IMR-90 (cell line): ENCODE data around the gene GCSAM. TPM values are rescaled to one million over a fixed set of nuclear protein-coding genes. Genes with fewer than 3 reads are reported as not detected.

Experiments used
- ATAC-seq: fragments of 200-7000 bp; cut with Tn5 transposase; 2 replicates; pipeline ENCODE4 v1.9.1; 2020; ENCODE audit warnings: low read depth, mild to moderate bottlenecking, moderate library complexity
- BruUV-seq: library from RNA; stranded (reverse); fragments of 400-500 nt; replicated peaks from 2 replicates; lab custom pipeline; 2021; lab: Mats Ljungman, UMichigan
- CTCF ChIA-PET: fragments of 300-600 bp; formaldehyde crosslinking; extraction: SDS; loops from one replicate; lab custom pipeline; 2021; ENCODE audit warnings: antibody characterized with exemption; lab: Yijun Ruan, JAX
- POLR2A ChIA-PET: fragments of 300-600 bp; sonication (Branson Sonifier 250); formaldehyde crosslinking; loops from one replicate; lab custom pipeline; 2022; ENCODE audit warnings: antibody characterized with exemption; ENCODE audit not compliant: unreplicated experiment; lab: Charles Lee
- DNase-seq: peaks from one replicate; pipeline ENCODE4 v3.0.0; 2013
- H2AFZ ChIP-seq: replicated peaks from 2 replicates; pipeline ENCODE3; 2013; ENCODE audit warnings: low read length, mild to moderate bottlenecking; ENCODE audit not compliant: poor library complexity
- H2AK5ac ChIP-seq: 2 replicates; pipeline ENCODE4 v1.6.1; 2013; ENCODE audit warnings: low read depth, low read length, inconsistent platforms
- H2AK9ac ChIP-seq: replicated peaks from 2 replicates; pipeline ENCODE3; 2013; ENCODE audit warnings: mild to moderate bottlenecking, low read depth, low read length, moderate library complexity; ENCODE audit not compliant: poor library complexity
- H2BK120ac ChIP-seq: 2 replicates; pipeline ENCODE4 v1.6.1; 2013; ENCODE audit warnings: low read depth, low read length, inconsistent platforms
- H2BK15ac ChIP-seq: 3 replicates; pipeline ENCODE4 v1.6.1; 2013; ENCODE audit warnings: low read depth, low read length, inconsistent platforms
- H2BK20ac ChIP-seq: 2 replicates; pipeline ENCODE4 v1.6.1; 2013; ENCODE audit warnings: low read depth, mild to moderate bottlenecking, inconsistent platforms, low read length, moderate library complexity
- H2BK5ac ChIP-seq: 2 replicates; pipeline ENCODE4 v1.6.1; 2013; ENCODE audit warnings: mild to moderate bottlenecking, low read depth, low read length, inconsistent platforms; ENCODE audit not compliant: poor library complexity, severe bottlenecking
- H3K14ac ChIP-seq: replicated peaks from 2 replicates; pipeline ENCODE4 v1.6.1; 2013; ENCODE audit warnings: low read depth, low read length, inconsistent platforms
- H3K18ac ChIP-seq: 2 replicates; pipeline ENCODE4 v1.6.1; 2013; ENCODE audit warnings: low read depth, low read length, control low read depth
- H3K23ac ChIP-seq: 2 replicates; pipeline ENCODE4 v1.6.1; 2013; ENCODE audit warnings: low read depth, low read length, inconsistent platforms
- H3K27ac ChIP-seq: 2 replicates; pipeline ENCODE4 v1.5.1; 2013; ENCODE audit warnings: mild to moderate bottlenecking, control low read depth, low read length; ENCODE audit not compliant: insufficient read depth
- H3K27me3 ChIP-seq: 2 replicates; pipeline ENCODE4 v1.6.1; 2013; ENCODE audit warnings: low read length; ENCODE audit not compliant: control insufficient read depth, insufficient read depth
- H3K36me3 ChIP-seq: 2 replicates; pipeline ENCODE4 v1.6.1; 2013; ENCODE audit warnings: low read length, mixed read lengths; ENCODE audit not compliant: control insufficient read depth, insufficient read depth
- H3K4ac ChIP-seq: 2 replicates; pipeline ENCODE4 v1.6.1; 2013; ENCODE audit warnings: low read depth, low read length, inconsistent platforms
- H3K4me1 ChIP-seq: 2 replicates; pipeline ENCODE4 v1.6.1; 2013; ENCODE audit warnings: low read length, mixed read lengths; ENCODE audit not compliant: control insufficient read depth, insufficient read depth
- H3K4me2 ChIP-seq: 2 replicates; pipeline ENCODE4 v1.6.1; 2013; ENCODE audit warnings: low read depth, mild to moderate bottlenecking, control low read depth, low read length, moderate library complexity
- H3K4me3 ChIP-seq: 2 replicates; pipeline ENCODE4 v1.5.1; 2013; ENCODE audit warnings: low read depth, mild to moderate bottlenecking, control low read depth, low read length, moderate library complexity; ENCODE audit not compliant: insufficient read depth
- H3K56ac ChIP-seq: 2 replicates; pipeline ENCODE4 v1.6.1; 2013; ENCODE audit warnings: low read length, inconsistent platforms; ENCODE audit not compliant: insufficient read depth; ENCODE audit errors: extremely low read depth
- H3K79me1 ChIP-seq, 2 experiments: 2 replicates each; pipeline ENCODE4 v1.6.1; 2013; ENCODE audit warnings: low read length in 2 of 2, inconsistent platforms in 1 of 2, low read depth in 1 of 2
- H3K9ac ChIP-seq: 2 replicates; pipeline ENCODE4 v1.6.1; 2013; ENCODE audit warnings: low read depth, low read length, control low read depth
- H3K9me1 ChIP-seq: 2 replicates; pipeline ENCODE4 v1.6.1; 2013; ENCODE audit warnings: low read length, inconsistent platforms; ENCODE audit not compliant: insufficient read depth
- H3K9me3 ChIP-seq: 2 replicates; pipeline ENCODE4 v1.6.1; 2013; ENCODE audit warnings: low read length; ENCODE audit not compliant: control insufficient read depth, insufficient read depth
- H4K20me1 ChIP-seq: 2 replicates; pipeline ENCODE4 v1.6.1; 2013; ENCODE audit warnings: low read length, inconsistent platforms; ENCODE audit not compliant: insufficient read depth
- H4K5ac ChIP-seq: 2 replicates; pipeline ENCODE4 v1.6.1; 2013; ENCODE audit warnings: mild to moderate bottlenecking, low read depth, low read length, control low read depth
- H4K8ac ChIP-seq, 2 experiments: 2 replicates each; pipeline ENCODE4 v1.6.1; 2013; ENCODE audit warnings: low read depth in 2 of 2, low read length in 2 of 2, control low read depth in 1 of 2, inconsistent platforms in 1 of 2
- H4K91ac ChIP-seq: 2 replicates; pipeline ENCODE4 v1.6.1; 2013; ENCODE audit warnings: low read depth, low read length, inconsistent platforms; ENCODE audit not compliant: insufficient read depth
- CEBPB ChIP-seq: IDR thresholded peaks from 2 replicates; pipeline ENCODE4 v1.6.1; 2012; ENCODE audit warnings: low read depth, low read length, improper control_type of control experiment
- CTCF ChIP-seq: conservative IDR thresholded peaks from 2 replicates; pipeline ENCODE4 v1.5.1; 2012; ENCODE audit warnings: mild to moderate bottlenecking, low read depth, low read length, improper control_type of control experiment
- ELK1 ChIP-seq: fragments of 150-350 bp; IDR thresholded peaks from 2 replicates; pipeline ENCODE4 v1.6.1; 2016; ENCODE audit warnings: low read depth, mild to moderate bottlenecking, low read length, moderate library complexity, borderline replicate concordance
- MAFK ChIP-seq: IDR thresholded peaks from 2 replicates; pipeline ENCODE4 v1.6.1; 2012; ENCODE audit warnings: low read depth, low read length, improper control_type of control experiment
- MAZ ChIP-seq: IDR thresholded peaks from 2 replicates; pipeline ENCODE4 v1.6.1; 2012; ENCODE audit warnings: low read depth, mild to moderate bottlenecking, low read length, improper control_type of control experiment, moderate library complexity, borderline replicate concordance
- MXI1 ChIP-seq: IDR thresholded peaks from 2 replicates; pipeline ENCODE4 v1.6.1; 2012; ENCODE audit warnings: low read depth, mild to moderate bottlenecking, low read length, moderate library complexity, borderline replicate concordance
- NFE2L2 ChIP-seq: fragments of 150-350 bp; IDR thresholded peaks from 2 replicates; pipeline ENCODE4 v1.6.1; 2016; ENCODE audit warnings: low read depth, mild to moderate bottlenecking, low read length
- RAD21 ChIP-seq: IDR thresholded peaks from 2 replicates; pipeline ENCODE4 v1.6.1; 2012; ENCODE audit warnings: low read length, improper control_type of control experiment
- RCOR1 ChIP-seq: IDR thresholded peaks from 2 replicates; pipeline ENCODE4 v1.6.1; 2012; ENCODE audit warnings: mild to moderate bottlenecking, low read length, improper control_type of control experiment; ENCODE audit not compliant: insufficient replicate concordance
- SMC3 ChIP-seq: fragments of 150-350 bp; IDR thresholded peaks from 2 replicates; pipeline ENCODE4 v1.6.1; 2016; ENCODE audit warnings: low read depth, mild to moderate bottlenecking, antibody characterized with exemption, low read length, moderate library complexity
- WGBS, 2 experiments: methylation state at CpG; one replicate each; pipeline versions ENCODE4 v1.1.5 to v1.1.7; 2013; ENCODE audit warnings: missing lambda C conversion rate in 2 of 2; ENCODE audit not compliant: insufficient read length in 1 of 2; ENCODE audit errors: extremely low coverage in 2 of 2; 5-methylcytosine and 5-hydroxymethylcytosine counted together
- dilution Hi-C: fragments of 300-500 bp; cut with HindIII; formaldehyde crosslinking; loops from one replicate; pipeline ENCODE4 v1.14.3; 2018; ENCODE audit warnings: low sequenced_read_pairs; ENCODE audit not compliant: unreplicated experiment
- in situ Hi-C: fragments of 300-500 bp; cut with MboI; formaldehyde crosslinking; loops from 3 replicates; pipeline ENCODE4 v1.14.3; 2019; ENCODE audit warnings: low sequenced_read_pairs, inconsistent platforms, mixed read lengths
- intact Hi-C: fragments of 100-400 bp; cut with micrococcal nuclease; formaldehyde crosslinking; loops from 2 replicates; pipeline ENCODE4 v1.10.0; 2022
- polyA plus RNA-seq, 3 experiments: library from polyadenylated mRNA; depleted of rRNA; stranded (reverse); fragments of >200 nt; gene quantifications; 2 replicates each; pipeline ENCODE4 v1.2.3, GENCODE V29; 2012; ENCODE audit warnings: low replicate concordance in 1 of 3
- total RNA-seq: library from RNA; depleted of rRNA; stranded (reverse); fragments of >200 nt; gene quantifications from 2 replicates; pipeline ENCODE4 v1.2.3, GENCODE V29; 2012

Gene GCSAM
- total and polyA plus RNA-seq, 2 of the 4 experiments (the other 2 are of a cell fraction): not detected

GRCh38 chr3:112126511-112126911, 6.5 kb downstream of the GCSAM start:
- H3K9ac ChIP-seq: no peak overlapping the region; the same call in 1 of the 2 replicates
- no TSS peak for BruUV-seq
- no peak overlapping the region for H3K56ac ChIP-seq
- H2AK5ac ChIP-seq: no peak overlapping the region
- dilution Hi-C loops (no loop called here), intact Hi-C loops (no loop called here), in situ Hi-C loops (loop anchor here (25.0 kb wide), 1 partner anchor 386 kb away; no protein-coding TSS in a partner anchor)
- no peak for TF ChIP-seq RAD21
- no peak for TF ChIP-seq MAZ
- TF ChIP-seq SMC3: no peak
- TF ChIP-seq NFE2L2: no peak
- TF ChIP-seq CEBPB: no peak
- TF ChIP-seq ELK1: no peak
- no peak for TF ChIP-seq MAFK
- no peak for TF ChIP-seq CTCF
- no peak for TF ChIP-seq RCOR1
- TF ChIP-seq MXI1: no peak
- H4K91ac ChIP-seq: no peak overlapping the region
- H2BK120ac ChIP-seq: no peak overlapping the region
- H3K36me3 ChIP-seq: no peaks in the 10 kb centered on the region; the same call in 1 of the 2 replicates
- H2BK15ac ChIP-seq: no peak overlapping the region
- peak overlapping the region; percentile 21; the same call in 1 of the 2 replicates for H3K14ac ChIP-seq
- DNase-seq (peak; percentile 21), ATAC-seq (peak; percentile 69)
- 40% methylated on average over 1 of the region's 1 CpG; no CpG with 5 or more reads in 1 of the 2 experiments for WGBS, 2 experiments
- no peak overlapping the region for H3K18ac ChIP-seq
- no peaks in the 10 kb centered on the region; a peak in 2 of 4 replicates for H3K79me1 ChIP-seq
- H3K4me3 ChIP-seq: no peak overlapping the region
- H3K27me3 ChIP-seq: no peaks in the 10 kb centered on the region
- H4K8ac ChIP-seq: no peak overlapping the region
- no peak overlapping the region for H2AFZ ChIP-seq
- H3K4ac ChIP-seq: no peak overlapping the region
- POLR2A ChIA-PET: no interaction called here
- H3K4me2 ChIP-seq: 0 out of 2 replicates have a peak overlapping the region, but pooled peaks have one; percentile 3
- no peaks in the 10 kb centered on the region for H4K20me1 ChIP-seq
- no peak overlapping the region for H2BK20ac ChIP-seq
- H2AK9ac ChIP-seq: peak overlapping the region; percentile 44
- CTCF ChIA-PET: interaction anchor here (2.6 kb wide), 1 partner anchor 10 kb away, joined by 7 read pairs; no protein-coding TSS in a partner anchor
- no peak overlapping the region for H3K23ac ChIP-seq
- H2BK5ac ChIP-seq: no peak overlapping the region
- no peaks in the 10 kb centered on the region for H3K9me3 ChIP-seq
- H3K9me1 ChIP-seq: peaks cover 3% of the 10 kb centered on the region; the same call in 1 of the 2 replicates
- H4K5ac ChIP-seq: no peak overlapping the region
- no peak overlapping the region for H3K27ac ChIP-seq
- peaks cover 4% of the 10 kb centered on the region; the same call in 1 of the 2 replicates for H3K4me1 ChIP-seq
